AG10803 (cell line): ENCODE data around the gene WSCD2.

Source experiments
- DNase-seq: peaks from one replicate; pipeline ENCODE4 v3.0.0; 2010; ENCODE audit warnings: low read depth
- H3K4me3 ChIP-seq: 2 replicates; pipeline ENCODE4 v1.5.1; 2011; ENCODE audit warnings: mild to moderate bottlenecking, low read length, control low read depth
- CTCF ChIP-seq: conservative IDR thresholded peaks from 2 replicates; pipeline ENCODE4 v1.5.1; 2011; ENCODE audit warnings: mild to moderate bottlenecking, low read length, control low read depth, inconsistent platforms

WSCD2 gene

GRCh38 chr12:108126212-108126611 lies 2.9 kb upstream of the WSCD2 start:
- DNase-seq, result no peak
- no peak overlapping the region for H3K4me3 ChIP-seq
- TF ChIP-seq CTCF, result no peak

- DNase-seq, result no peak
- TF ChIP-seq CTCF, result no peak
- H3K4me3 ChIP-seq, result no peak overlapping the region
These were observed 2.0 kb upstream of the WSCD2 start for GRCh38 chr12:108126990-108127501.

- no peak overlapping the region for H3K4me3 ChIP-seq
- no peak for DNase-seq
- TF ChIP-seq CTCF, result no peak
These were observed 1.4 kb upstream of the WSCD2 start for GRCh38 chr12:108127654-108128053.

GRCh38 chr12:108128221-108129016 lies 669 bp upstream of the WSCD2 start:
- DNase-seq, result no peak
- no peak overlapping the region for H3K4me3 ChIP-seq
- TF ChIP-seq CTCF, result no peak

GRCh38 chr12:108131035-108131434 lies 1.9 kb downstream of the WSCD2 start:
- TF ChIP-seq CTCF, result no peak
- no peak overlapping the region for H3K4me3 ChIP-seq
- no peak for DNase-seq

- TF ChIP-seq CTCF, result no peak
- DNase-seq, result no peak
- no peak overlapping the region for H3K4me3 ChIP-seq
These were observed 2.6 kb downstream of the WSCD2 start for GRCh38 chr12:108131657-108132126.

- DNase-seq, result no peak
- no peak overlapping the region for H3K4me3 ChIP-seq
- no peak for TF ChIP-seq CTCF
These were observed 4.4 kb downstream of the WSCD2 start for GRCh38 chr12:108133482-108133881.
